Measurements from ENCODE around the gene CRHR2. TPM values are rescaled to one million over a fixed set of nuclear protein-coding genes. Genes with fewer than 3 reads are reported as not detected.
A peak's percentile ranks its signal among the peaks of the same experiment; 100 is the strongest.

CRHR2 gene
- total RNA-seq (under 1 TPM; 0.06 to 0.79 (median 0.43) TPM), polyA plus RNA-seq (under 1 TPM; 0.42 to 0.66 TPM)

GRCh38 chr7:30682212-30683083, at the start of gene CRHR2:
Gene CRHR2, minus strand, starts transcription at chr7:30682456. Its CDS starts 176 bp downstream, at chr7:30682280.
- Histone ChIP-seq H3K36me3 (no peaks in the 10 kb centered on the region), H3K9me3 (no peaks in the 10 kb centered on the region), H3K27ac (no peak within 1 kb of the TSS), H3K4me1 (peaks cover 3 to 6% (median 5%) of the 10 kb centered on the region in 3 donors), H3K4me3 (peak within 1 kb of the TSS; percentile 9 to 54 (median 28)), H3K27me3 (no peaks in the 10 kb centered on the region)
- ATAC-seq, result peak; percentile 42 to 89 (median 78)
- no peak for TF ChIP-seq CTCF (IDR thresholded peaks at IDR 0.05)
- intact Hi-C loops (cut with DNase I), result no loop called here
- DNase-seq, result peak in 2 of 6 donors; percentile 69 to 70
- 13 to 14% methylated on average over 56 to 67 of the region's 67 CpGs for WGBS, 2 donors
- no peak for FAIRE-seq

GRCh38 chr7:30731581-30731980, 49.3 kb upstream of the CRHR2 start:
- H3K36me3 ChIP-seq, result no peaks in the 10 kb centered on the region
- H3K4me1 ChIP-seq, result no peaks in the 10 kb centered on the region
- H3K27ac ChIP-seq, result no peak overlapping the region
- H3K9me3 ChIP-seq, result no peaks in the 10 kb centered on the region
- H3K4me3 ChIP-seq, result no peak overlapping the region
- no peak for TF ChIP-seq CTCF (IDR thresholded peaks at IDR 0.05)
- no peaks in the 10 kb centered on the region for H3K27me3 ChIP-seq
- no peak for FAIRE-seq
- ATAC-seq, result no peak
- no peak for DNase-seq
- 78% methylated on average over 11 of the region's 11 CpGs for WGBS, 2 donors
- intact Hi-C loops (cut with DNase I), result no loop called here

- DNase-seq, result no peak
- Histone ChIP-seq H3K4me1 (no peaks in the 10 kb centered on the region), H3K27ac (no peak overlapping the region), H3K36me3 (no peaks in the 10 kb centered on the region), H3K4me3 (no peak overlapping the region), H3K9me3 (no peaks in the 10 kb centered on the region), H3K27me3 (no peaks in the 10 kb centered on the region)
- intact Hi-C loops (cut with DNase I), result no loop called here
- no peak for FAIRE-seq
- TF ChIP-seq CTCF (IDR thresholded peaks at IDR 0.05), result no peak
- 77 to 87% methylated on average over 4 of the region's 4 CpGs for WGBS, 2 donors
- no peak for ATAC-seq
These were observed 48.7 kb upstream of the CRHR2 start for GRCh38 chr7:30730996-30731395.

- ATAC-seq (no peak), DNase-seq (no peak), FAIRE-seq (no peak)
- Histone ChIP-seq H3K4me1 (no peaks in the 10 kb centered on the region), H3K27ac (no peak overlapping the region), H3K4me3 (no peak overlapping the region), H3K27me3 (no peaks in the 10 kb centered on the region), H3K9me3 (no peaks in the 10 kb centered on the region), H3K36me3 (no peaks in the 10 kb centered on the region)
- intact Hi-C loops (cut with DNase I), result no loop called here
- 97 to 100% methylated on average over 2 of the region's 2 CpGs for WGBS, 2 donors
- no peak for TF ChIP-seq CTCF (IDR thresholded peaks at IDR 0.05)
These were observed 47.8 kb upstream of the CRHR2 start for GRCh38 chr7:30730097-30730496.

GRCh38 chr7:30729642-30730041, 47.4 kb upstream of the CRHR2 start:
- Histone ChIP-seq H3K27me3 (no peaks in the 10 kb centered on the region), H3K36me3 (no peaks in the 10 kb centered on the region), H3K4me1 (no peaks in the 10 kb centered on the region), H3K9me3 (no peaks in the 10 kb centered on the region), H3K27ac (no peak overlapping the region), H3K4me3 (no peak overlapping the region)
- ATAC-seq (no peak), FAIRE-seq (no peak), DNase-seq (no peak)
- intact Hi-C loops (cut with DNase I), result no loop called here
- WGBS, 2 donors, result 50 to 62% methylated on average over 2 of the region's 2 CpGs
- no peak for TF ChIP-seq CTCF (IDR thresholded peaks at IDR 0.05)
